K562 (cell line): ENCODE results near the gene CUL3. TPM values are rescaled to one million over a fixed set of nuclear protein-coding genes. Genes with fewer than 3 reads are reported as not detected.

Source experiments
- ATAC-seq: fragments of 200-7000 bp; cut with Tn5 transposase; 3 replicates; pipeline ENCODE4 v1.9.1; 2020; ENCODE audit warnings: moderate library complexity
- BruUV-seq: library from RNA; stranded (reverse); fragments of 400-500 nt; replicated peaks from 2 replicates; lab custom pipeline; 2021; lab: Mats Ljungman, UMichigan
- CTCF ChIA-PET: fragments of 300-600 bp; formaldehyde crosslinking; extraction: SDS; loops from one replicate; lab custom pipeline; 2021; ENCODE audit warnings: low intra/inter-chr PET ratio; lab: Yijun Ruan, JAX
- POLR2A ChIA-PET: fragments of 300-600, 350-650 bp; sonication (Branson Sonifier 250); formaldehyde crosslinking; extraction: SDS; loops from one replicate; lab custom pipeline; 2021; ENCODE audit warnings: antibody characterized with exemption, inconsistent platforms; lab: Yijun Ruan, JAX
- DNase-seq, 4 experiments: peaks; one replicate each; pipeline versions ENCODE4 v3.0.0 to v3.0.0-alpha.2; 2011 to 2018; ENCODE audit warnings: low spot score in 3 of 4, mixed read lengths in 3 of 4; ENCODE audit errors: extremely low read depth in 1 of 4
- FAIRE-seq: peaks from 2 replicates; lab custom pipeline; 2011; peaks lifted over from hg19 to GRCh38; lab: Jason Lieb, UNC
- H2AFZ ChIP-seq: 2 replicates; pipeline ENCODE4 v1.6.0; 2011; ENCODE audit warnings: low read depth, low read length, control low read depth, inconsistent platforms
- H3K27ac ChIP-seq: fragments of 200-600 bp; 3 replicates; pipeline ENCODE4 v1.8.0; 2011; ENCODE audit warnings: low read depth, mild to moderate bottlenecking, control low read depth, inconsistent platforms, low read length, moderate library complexity, mixed read lengths; ENCODE audit errors: extremely low read depth
- H3K27me3 ChIP-seq, 2 experiments: fragments of 300-600 bp in 1 of 2; 2 replicates in 1 of 2; 3 replicates in 1 of 2; pipeline versions ENCODE4 v1.6.0 to v1.8.0; 2011; ENCODE audit warnings: inconsistent platforms in 2 of 2, low read length in 2 of 2, mild to moderate bottlenecking in 1 of 2, mixed read lengths in 1 of 2, moderate library complexity in 1 of 2; ENCODE audit not compliant: control insufficient read depth in 2 of 2, insufficient read depth in 2 of 2
- H3K36me3 ChIP-seq: fragments of 300-600 bp; 3 replicates; pipeline ENCODE4 v1.8.0; 2011; ENCODE audit warnings: mild to moderate bottlenecking, low read length, inconsistent platforms; ENCODE audit not compliant: control insufficient read depth, insufficient read depth
- H3K4me1 ChIP-seq, 2 experiments: fragments of 200-600 bp in 1 of 2; replicated peaks in 1 of 2; 2 replicates in 1 of 2; 3 replicates in 1 of 2; pipeline versions ENCODE4 v1.5.1 to v1.8.0; 2011; ENCODE audit warnings: inconsistent platforms in 2 of 2, low read length in 2 of 2, mild to moderate bottlenecking in 1 of 2, mixed read lengths in 1 of 2, moderate library complexity in 1 of 2; ENCODE audit not compliant: control insufficient read depth in 2 of 2, insufficient read depth in 2 of 2
- H3K4me2 ChIP-seq: 2 replicates; pipeline ENCODE4 v1.6.1; 2011; ENCODE audit warnings: low read length, control low read depth, inconsistent platforms, mixed read lengths; ENCODE audit not compliant: insufficient read depth
- H3K4me3 ChIP-seq: fragments of 200-600 bp; sonication (generic), shearing (Covaris generic); 2 replicates; pipeline ENCODE4 v1.5.1; 2016; ENCODE audit warnings: control low read depth, inconsistent platforms
- H3K79me2 ChIP-seq: fragments of 200-600 bp; 3 replicates; pipeline ENCODE4 v1.8.0; 2011; ENCODE audit warnings: low read length, inconsistent platforms; ENCODE audit not compliant: control insufficient read depth, insufficient read depth
- H3K9ac ChIP-seq, 2 experiments: 2 replicates each; pipeline versions ENCODE4 v1.6.0 to v1.6.1; 2011; ENCODE audit warnings: low read depth in 2 of 2, low read length in 2 of 2, control low read depth in 1 of 2, inconsistent platforms in 1 of 2, mild to moderate bottlenecking in 1 of 2, mixed read lengths in 1 of 2; ENCODE audit not compliant: insufficient read depth in 1 of 2
- H3K9me1 ChIP-seq: one replicate; pipeline ENCODE4 v1.6.0; 2011; ENCODE audit warnings: inconsistent platforms, mild to moderate bottlenecking, low read length, moderate library complexity; ENCODE audit not compliant: control insufficient read depth, insufficient read depth
- H3K9me3 ChIP-seq: replicated peaks from 2 replicates; pipeline ENCODE4 v1.5.1; 2011; ENCODE audit warnings: low read depth, low read length, inconsistent platforms; ENCODE audit not compliant: control insufficient read depth, insufficient read depth
- H4K20me1 ChIP-seq: replicated peaks from 2 replicates; pipeline ENCODE4 v1.6.1; 2011; ENCODE audit warnings: low read length, inconsistent platforms, mixed read lengths; ENCODE audit not compliant: control insufficient read depth, insufficient read depth
- ATF7 ChIP-seq: fragments of 450-650 bp; IDR thresholded peaks from 2 replicates; pipeline ENCODE4 v1.7.1; 2014; ENCODE audit warnings: mild to moderate bottlenecking, moderate library complexity
- KLF10 ChIP-seq: fragments of 250-450 bp; sonication (Bioruptor Pico); IDR thresholded peaks from 2 replicates; pipeline ENCODE4 v1.6.1; 2021; ENCODE audit warnings: matching md5 sums
- PHF20 ChIP-seq: fragments of 450-650 bp; IDR thresholded peaks from 2 replicates; pipeline ENCODE4 v1.6.1; 2018; ENCODE audit not compliant: partially characterized antibody
- TCF7L2 ChIP-seq: fragments of 150-350 bp; IDR thresholded peaks from 2 replicates; pipeline ENCODE4 v1.6.1; 2016; ENCODE audit warnings: low read depth, mild to moderate bottlenecking, low read length, moderate library complexity
- ZNF655 ChIP-seq: fragments of 250-450 bp; sonication (Bioruptor Pico); IDR thresholded peaks from 2 replicates; pipeline ENCODE4 v1.5.0; 2021
- WGBS: fragments of 100-300 bp; shearing (Covaris generic); methylation state at CpG from one replicate; pipeline ENCODE4 v1.1.6; 2016; ENCODE audit warnings: low coverage, mixed read lengths; ENCODE audit not compliant: insufficient coverage; ENCODE audit errors: missing lambda C conversion rate; 5-methylcytosine and 5-hydroxymethylcytosine counted together
- in situ Hi-C: fragments of 300-500 bp; cut with MboI; formaldehyde crosslinking; loops from 4 replicates; pipeline ENCODE4 v1.15.0; 2018; ENCODE audit warnings: inconsistent platforms, mixed read lengths
- intact Hi-C: fragments of 100-400 bp; cut with micrococcal nuclease; formaldehyde crosslinking; loops from 2 replicates; pipeline ENCODE4 v1.14.2; 2022
- polyA plus RNA-seq, 8 experiments: library from polyadenylated mRNA; depleted of rRNA in 4 of 8; stranded (reverse) in 5 of 8; unstranded in 3 of 8; fragments of >200 nt; fragmentation: Nextera tagmentation in 2 of 8; fragmentation: Illumina TruSeq in 1 of 8; extraction: Ambion mirVana in 2 of 8; extraction: Trizol in 1 of 8; gene quantifications; 2 replicates each; pipeline versions ENCODE4 v1.2.1 to v1.2.3, GENCODE V29; 2011 to 2014; ENCODE audit warnings: inconsistent platforms in 1 of 8, missing spikeins in 1 of 8
- total RNA-seq, 7 experiments: library from RNA; depleted of rRNA in 6 of 7; stranded (reverse); fragments of >200 nt in 6 of 7; fragmentation: Illumina TruSeq in 2 of 7; extraction: Trizol in 2 of 7; gene quantifications; 2 replicates each; pipeline versions ENCODE4 v1.2.1 to v1.2.3, GENCODE V29; 2011 to 2021; ENCODE audit warnings: low replicate concordance in 1 of 7

The CUL3 gene
- total and polyA plus RNA-seq, 9 of the 15 experiments (the other 6 are each of a cell fraction or from before 2014, with no cell fraction given) = 31.5 to 71.9 (median 56.4) TPM

- no TSS peak for BruUV-seq
Measured at GRCh38 chr2:224612578-224612977, 27.4 kb upstream of the CUL3 start.

More at GRCh38 chr2:224612578-224612977, 27.4 kb upstream of the CUL3 start:
- intact Hi-C loops = no loop called here
- no peak overlapping the region for H3K9ac ChIP-seq
- no peaks in the 10 kb centered on the region for H4K20me1 ChIP-seq
- no peak overlapping the region for H3K4me3 ChIP-seq
- TF ChIP-seq PHF20 (no peak), KLF10 (CRISPR knock-in tag) (no peak), TCF7L2 (no peak), ATF7 (no peak), ZNF655 (CRISPR knock-in tag) (no peak)
- FAIRE-seq (no peak), ATAC-seq (no peak), DNase-seq (no peak)
- H3K9me3 ChIP-seq = no peaks in the 10 kb centered on the region
- ChIA-PET CTCF (no interaction called here), POLR2A (interaction anchor here (0.6 kb wide), 1 partner anchor 12 kb away, joined by 3 read pairs; no protein-coding TSS in a partner anchor)
- H3K4me1 ChIP-seq = no peaks in the 10 kb centered on the region
- H3K9me1 ChIP-seq = no peaks in the 10 kb centered on the region
- no peak overlapping the region for H3K4me2 ChIP-seq
- WGBS = 6% methylated on average over 5 of the region's 5 CpGs
- in situ Hi-C loops = no loop called here
- no peaks in the 10 kb centered on the region for H3K36me3 ChIP-seq
- H2AFZ ChIP-seq = no peak overlapping the region
- H3K27me3 ChIP-seq = peaks cover 0 to 6% of the 10 kb centered on the region in 2 experiments; a peak in 2 of 5 replicates
- H3K27ac ChIP-seq = no peak overlapping the region
- H3K79me2 ChIP-seq = no peaks in the 10 kb centered on the region
